WTC11 (cell line): ENCODE results near the gene UGT2B11. TPM values are rescaled to one million over a fixed set of nuclear protein-coding genes. Genes with fewer than 3 reads are reported as not detected.

ENCODE experiments used
- ATAC-seq: fragments of 200-7000 bp; cut with Tn5 transposase; 2 replicates; pipeline ENCODE4 v1.10.0; 2021; ENCODE audit warnings: mild to moderate bottlenecking, moderate library complexity
- CTCF ChIA-PET: fragments of 300-600 bp; sonication (Branson Sonifier 250); formaldehyde crosslinking; loops from one replicate; lab custom pipeline; 2021; ENCODE audit warnings: antibody characterized with exemption; lab: Charles Lee
- POLR2A ChIA-PET: fragments of 350-600 bp; sonication (Branson Sonifier 250); formaldehyde crosslinking; loops from one replicate; lab custom pipeline; 2021; ENCODE audit warnings: antibody characterized with exemption; lab: Charles Lee
- DNase-seq: peaks from one replicate; pipeline ENCODE4 v3.0.0; 2021; ENCODE audit warnings: low spot score
- H3K27ac Mint-ChIP-seq: 2 replicates; pipeline ENCODE4 v1.8.0; 2021; ENCODE audit warnings: mixed read lengths
- H3K27me3 Mint-ChIP-seq: 2 replicates; pipeline ENCODE4 v1.8.0; 2021; ENCODE audit warnings: low read depth, mild to moderate bottlenecking, moderate library complexity, mixed read lengths
- H3K36me3 Mint-ChIP-seq: 2 replicates; pipeline ENCODE4 v1.8.0; 2021; ENCODE audit warnings: mixed read lengths
- H3K4me1 Mint-ChIP-seq: 2 replicates; pipeline ENCODE4 v1.8.0; 2022; ENCODE audit warnings: mixed read lengths
- H3K4me3 Mint-ChIP-seq: 2 replicates; pipeline ENCODE4 v1.8.0; 2021; ENCODE audit warnings: mild to moderate bottlenecking, moderate library complexity, mixed read lengths
- H3K9me3 Mint-ChIP-seq: 2 replicates; pipeline ENCODE4 v1.8.0; 2021; ENCODE audit warnings: mixed read lengths
- CREB1 ChIP-seq: sonication (generic); formaldehyde crosslinking; IDR thresholded peaks from 2 replicates; pipeline ENCODE4 v1.8.0; 2023; ENCODE audit warnings: mild to moderate bottlenecking, missing genetic modification reagents
- E2F1 ChIP-seq: sonication (generic); formaldehyde crosslinking; IDR thresholded peaks from 2 replicates; pipeline ENCODE4 v1.8.0; 2022; ENCODE audit warnings: mild to moderate bottlenecking, missing genetic modification reagents
- E2F4 ChIP-seq: sonication (generic); formaldehyde crosslinking; IDR thresholded peaks from 2 replicates; pipeline ENCODE4 v1.8.1; 2022; ENCODE audit warnings: low read depth, mild to moderate bottlenecking, moderate library complexity, missing genetic modification reagents, borderline replicate concordance
- ESRRA ChIP-seq: sonication (generic); formaldehyde crosslinking; IDR thresholded peaks from 2 replicates; pipeline ENCODE4 v1.8.1; 2022; ENCODE audit warnings: mild to moderate bottlenecking, missing genetic modification reagents, borderline replicate concordance
- ETV6 ChIP-seq: sonication (generic); formaldehyde crosslinking; IDR thresholded peaks from 2 replicates; pipeline ENCODE4 v1.8.1; 2022; ENCODE audit warnings: mild to moderate bottlenecking, missing genetic modification reagents
- GRHL2 ChIP-seq: fragments of 250-450 bp; sonication (Bioruptor Pico); IDR thresholded peaks from 2 replicates; pipeline ENCODE4 v1.8.0; 2022; ENCODE audit warnings: mild to moderate bottlenecking, moderate library complexity; ENCODE audit not compliant: insufficient replicate concordance, severe bottlenecking
- IRF1 ChIP-seq: sonication (generic); formaldehyde crosslinking; IDR thresholded peaks from 2 replicates; pipeline ENCODE4 v1.8.0; 2023; ENCODE audit warnings: missing genetic modification reagents
- IRF2 ChIP-seq: sonication (generic); formaldehyde crosslinking; IDR thresholded peaks from 2 replicates; pipeline ENCODE4 v1.8.0; 2022; ENCODE audit warnings: low read depth, missing genetic modification reagents, borderline replicate concordance
- MXD4 ChIP-seq: fragments of 250-450 bp; sonication (Bioruptor Pico); IDR thresholded peaks from 2 replicates; pipeline ENCODE4 v1.8.0; 2021; ENCODE audit warnings: mild to moderate bottlenecking, moderate library complexity, borderline replicate concordance
- MYBL2 ChIP-seq: sonication (generic); formaldehyde crosslinking; IDR thresholded peaks from 2 replicates; pipeline ENCODE4 v1.8.1; 2023; ENCODE audit warnings: mild to moderate bottlenecking, moderate library complexity, missing genetic modification reagents
- RELA ChIP-seq: sonication (generic); formaldehyde crosslinking; IDR thresholded peaks from 2 replicates; pipeline ENCODE4 v1.8.1; 2022; ENCODE audit warnings: missing genetic modification reagents, mild to moderate bottlenecking, borderline replicate concordance
- SMAD4 ChIP-seq: sonication (generic); formaldehyde crosslinking; IDR thresholded peaks from 2 replicates; pipeline ENCODE4 v1.8.0; 2022; ENCODE audit warnings: mild to moderate bottlenecking, missing genetic modification reagents
- SP1 ChIP-seq: sonication (generic); formaldehyde crosslinking; conservative IDR thresholded peaks from 2 replicates; pipeline ENCODE4 v1.8.1; 2022; ENCODE audit warnings: missing genetic modification reagents
- TEAD1 ChIP-seq: sonication (generic); formaldehyde crosslinking; IDR thresholded peaks from 2 replicates; pipeline ENCODE4 v1.8.0; 2022; ENCODE audit warnings: mild to moderate bottlenecking, missing genetic modification reagents
- TEAD4 ChIP-seq: sonication (generic); formaldehyde crosslinking; IDR thresholded peaks from 2 replicates; pipeline ENCODE4 v1.8.0; 2022; ENCODE audit warnings: mild to moderate bottlenecking, missing genetic modification reagents
- ZBTB21 ChIP-seq: sonication (generic); formaldehyde crosslinking; IDR thresholded peaks from 2 replicates; pipeline ENCODE4 v1.8.1; 2023; ENCODE audit warnings: mild to moderate bottlenecking, missing genetic modification reagents, borderline replicate concordance
- ZMAT4 ChIP-seq: fragments of 250-450 bp; sonication (Bioruptor Pico); IDR thresholded peaks from 2 replicates; pipeline ENCODE4 v1.9.0; 2021; ENCODE audit warnings: mild to moderate bottlenecking
- total RNA-seq: library from RNA; stranded (reverse); gene quantifications from 3 replicates; pipeline ENCODE4 v1.2.3, GENCODE V29; 2021
- TF ChIP-seq, protein P1 (sequence below): sonication (generic); formaldehyde crosslinking; IDR thresholded peaks from 2 replicates; pipeline ENCODE4 v1.8.0; 2022; ENCODE audit warnings: missing genetic modification reagents

The UGT2B11 gene
- total RNA-seq, 1 experiment from 2014 or later, result not detected

DNA sequence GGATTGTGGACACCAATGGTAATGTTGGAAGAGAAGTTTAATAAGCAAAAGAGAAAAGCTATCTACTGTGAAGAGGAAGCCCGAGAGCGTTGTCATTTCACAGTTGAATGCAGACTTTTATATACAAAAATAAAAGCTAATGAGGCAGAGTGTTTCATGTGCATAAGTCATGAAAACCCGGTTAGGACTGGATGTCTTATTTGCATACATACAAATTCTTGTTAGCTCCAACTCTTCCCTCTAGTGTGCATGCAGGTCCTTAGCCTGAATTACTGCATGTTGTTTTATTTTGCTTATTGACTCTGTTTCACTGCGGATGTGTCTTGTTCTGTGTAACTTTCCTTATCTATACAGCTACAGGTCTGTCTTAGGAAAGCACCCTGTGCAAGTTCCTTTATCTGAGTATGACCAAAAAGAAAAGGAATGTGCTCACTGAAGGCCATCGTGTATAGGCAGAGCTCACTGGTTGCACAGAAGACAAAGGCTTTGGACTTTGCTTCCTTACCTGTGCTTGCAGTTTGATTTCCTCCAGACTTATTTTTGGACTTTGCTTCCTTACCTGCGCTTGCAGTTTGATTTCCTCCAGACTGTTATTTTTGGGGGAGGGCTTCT, 25.1 kb upstream of the UGT2B11 start:
- Mint-ChIP-seq H3K36me3 (no peaks in the 10 kb centered on the region), H3K4me1 (peaks cover 3% of the 10 kb centered on the region; the same call in 1 of the 2 replicates), H3K27ac (no peak overlapping the region), H3K9me3 (peaks cover 17% of the 10 kb centered on the region), H3K27me3 (no peaks in the 10 kb centered on the region), H3K4me3 (no peak overlapping the region)
- ChIA-PET POLR2A (interaction anchor here (0.6 kb wide), 1 partner anchor 162 kb away, joined by 3 read pairs; no protein-coding TSS in a partner anchor), CTCF (no interaction called here)
- no peak for TF ChIP-seq E2F4 (CRISPR knock-in tag)
- no peak for TF ChIP-seq ESRRA
- TF ChIP-seq TEAD4 (CRISPR knock-in tag), result no peak
- no peak for TF ChIP-seq MXD4 (CRISPR knock-in tag)
- TF ChIP-seq, protein P1, sequence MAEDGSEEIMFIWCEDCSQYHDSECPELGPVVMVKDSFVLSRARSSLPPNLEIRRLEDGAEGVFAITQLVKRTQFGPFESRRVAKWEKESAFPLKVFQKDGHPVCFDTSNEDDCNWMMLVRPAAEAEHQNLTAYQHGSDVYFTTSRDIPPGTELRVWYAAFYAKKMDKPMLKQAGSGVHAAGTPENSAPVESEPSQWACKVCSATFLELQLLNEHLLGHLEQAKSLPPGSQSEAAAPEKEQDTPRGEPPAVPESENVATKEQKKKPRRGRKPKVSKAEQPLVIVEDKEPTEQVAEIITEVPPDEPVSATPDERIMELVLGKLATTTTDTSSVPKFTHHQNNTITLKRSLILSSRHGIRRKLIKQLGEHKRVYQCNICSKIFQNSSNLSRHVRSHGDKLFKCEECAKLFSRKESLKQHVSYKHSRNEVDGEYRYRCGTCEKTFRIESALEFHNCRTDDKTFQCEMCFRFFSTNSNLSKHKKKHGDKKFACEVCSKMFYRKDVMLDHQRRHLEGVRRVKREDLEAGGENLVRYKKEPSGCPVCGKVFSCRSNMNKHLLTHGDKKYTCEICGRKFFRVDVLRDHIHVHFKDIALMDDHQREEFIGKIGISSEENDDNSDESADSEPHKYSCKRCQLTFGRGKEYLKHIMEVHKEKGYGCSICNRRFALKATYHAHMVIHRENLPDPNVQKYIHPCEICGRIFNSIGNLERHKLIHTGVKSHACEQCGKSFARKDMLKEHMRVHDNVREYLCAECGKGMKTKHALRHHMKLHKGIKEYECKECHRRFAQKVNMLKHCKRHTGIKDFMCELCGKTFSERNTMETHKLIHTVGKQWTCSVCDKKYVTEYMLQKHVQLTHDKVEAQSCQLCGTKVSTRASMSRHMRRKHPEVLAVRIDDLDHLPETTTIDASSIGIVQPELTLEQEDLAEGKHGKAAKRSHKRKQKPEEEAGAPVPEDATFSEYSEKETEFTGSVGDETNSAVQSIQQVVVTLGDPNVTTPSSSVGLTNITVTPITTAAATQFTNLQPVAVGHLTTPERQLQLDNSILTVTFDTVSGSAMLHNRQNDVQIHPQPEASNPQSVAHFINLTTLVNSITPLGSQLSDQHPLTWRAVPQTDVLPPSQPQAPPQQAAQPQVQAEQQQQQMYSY (CRISPR knock-in tag), result no peak
- TF ChIP-seq RELA (CRISPR knock-in tag), result no peak
- TF ChIP-seq SP1 (CRISPR knock-in tag), result no peak
- TF ChIP-seq MYBL2 (CRISPR knock-in tag), result no peak
- TF ChIP-seq IRF2, result no peak
- no peak for TF ChIP-seq CREB1 (CRISPR knock-in tag)
- no peak for TF ChIP-seq ZBTB21
- TF ChIP-seq GRHL2, result no peak
- no peak for TF ChIP-seq ETV6 (CRISPR knock-in tag)
- TF ChIP-seq TEAD1, result no peak
- no peak for TF ChIP-seq IRF1
- ATAC-seq (no peak), DNase-seq (no peak)

DNA sequence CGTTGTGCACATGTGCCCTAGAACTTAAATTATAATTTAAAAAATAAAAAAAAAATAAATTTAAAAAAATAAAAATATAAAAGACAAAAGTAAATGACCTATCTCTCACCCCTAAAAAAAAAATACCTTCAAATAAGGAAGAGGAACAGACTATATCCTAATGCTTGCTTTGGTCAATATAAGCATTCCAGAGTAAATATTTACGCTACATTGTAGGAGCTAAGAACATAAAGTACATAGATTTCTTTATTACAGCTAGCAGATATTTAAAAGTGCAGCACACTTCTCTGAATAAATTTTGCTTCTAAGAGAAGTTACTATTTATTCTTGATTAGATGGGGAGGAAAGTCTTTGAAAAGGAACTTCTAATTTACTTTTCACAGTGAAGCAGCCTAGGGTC, 24.5 kb upstream of the UGT2B11 start:
- no peaks in the 10 kb centered on the region for H3K27me3 Mint-ChIP-seq
- no peak overlapping the region for H3K4me3 Mint-ChIP-seq
- POLR2A ChIA-PET, result no interaction called here
- TF ChIP-seq SMAD4 (no peak), ZMAT4 (CRISPR knock-in tag) (no peak), E2F1 (no peak)
- no peak for ATAC-seq
- H3K9me3 Mint-ChIP-seq, result peaks cover 17% of the 10 kb centered on the region
- DNase-seq, result no peak
- CTCF ChIA-PET, result no interaction called here
- no peak overlapping the region for H3K27ac Mint-ChIP-seq
- H3K36me3 Mint-ChIP-seq, result no peaks in the 10 kb centered on the region
- H3K4me1 Mint-ChIP-seq, result peaks cover 3% of the 10 kb centered on the region; the same call in 1 of the 2 replicates
